Chondrocyte (in vitro differentiated cells): ENCODE results near the gene PARVB. TPM values are rescaled to one million over a fixed set of nuclear protein-coding genes. Genes with fewer than 3 reads are reported as not detected.
"Not testable (repeated sequence)": the region's sequence is repeated elsewhere in the genome, so short reads cannot be mapped to it uniquely, and the experiment has no call there.

Experiments used
- DNase-seq: peaks from one replicate; pipeline ENCODE4 v3.0.0; 2021; ENCODE audit warnings: mixed read lengths, low spot score
- H3K27ac Mint-ChIP-seq: one replicate; pipeline ENCODE4 v1.8.0; 2021; ENCODE audit warnings: mild to moderate bottlenecking, moderate library complexity, mixed read lengths; ENCODE audit not compliant: unreplicated experiment
- H3K27me3 Mint-ChIP-seq: 2 replicates; pipeline ENCODE4 v1.8.0; 2021; ENCODE audit warnings: low read depth, mixed read lengths
- H3K36me3 Mint-ChIP-seq: 2 replicates; pipeline ENCODE4 v1.8.0; 2021; ENCODE audit warnings: low read depth, mixed read lengths
- H3K4me1 Mint-ChIP-seq: 2 replicates; pipeline ENCODE4 v1.8.0; 2021; ENCODE audit warnings: low read depth, mild to moderate bottlenecking, mixed read lengths
- H3K4me3 Mint-ChIP-seq: one replicate; pipeline ENCODE4 v1.8.0; 2021; ENCODE audit warnings: mild to moderate bottlenecking, moderate library complexity, mixed read lengths; ENCODE audit not compliant: unreplicated experiment
- H3K9me3 Mint-ChIP-seq: 2 replicates; pipeline ENCODE4 v1.8.0; 2021; ENCODE audit warnings: low read depth, mixed read lengths
- CTCF ChIP-seq: fragments of 200-600 bp; sonication (generic); IDR thresholded peaks from 2 replicates; pipeline ENCODE4 v1.5.0; 2021; ENCODE audit warnings: antibody characterized with exemption, mild to moderate bottlenecking, moderate library complexity
- total RNA-seq: library from RNA; stranded (reverse); gene quantifications from 3 replicates; pipeline ENCODE4 v1.2.1, GENCODE V29; 2021

Gene PARVB
- total RNA-seq, 1 donor from 2014 or later = 33.6 TPM

- DNase-seq = no peak
- no peaks in the 10 kb centered on the region for H3K27me3 Mint-ChIP-seq
- H3K9me3 Mint-ChIP-seq = no peaks in the 10 kb centered on the region
- H3K36me3 Mint-ChIP-seq = peaks cover under 1% of the 10 kb centered on the region
- TF ChIP-seq CTCF = no peak
- no peaks in the 10 kb centered on the region for H3K4me1 Mint-ChIP-seq
- H3K27ac Mint-ChIP-seq = no peak overlapping the region
- H3K4me3 Mint-ChIP-seq = no peak overlapping the region
These were observed 11.5 kb upstream of the PARVB start for GRCh38 chr22:44012591-44012990.

- H3K27ac Mint-ChIP-seq = no peak overlapping the region
- H3K4me3 Mint-ChIP-seq = no peak overlapping the region
- DNase-seq = no peak
- no peaks in the 10 kb centered on the region for H3K27me3 Mint-ChIP-seq
- no peaks in the 10 kb centered on the region for H3K9me3 Mint-ChIP-seq
- no peaks in the 10 kb centered on the region for H3K4me1 Mint-ChIP-seq
- peaks cover 2% of the 10 kb centered on the region for H3K36me3 Mint-ChIP-seq
- no peak for TF ChIP-seq CTCF
These were observed 9.9 kb upstream of the PARVB start for GRCh38 chr22:44014241-44014640.

GRCh38 chr22:44016586-44016985 is 7.5 kb upstream of the PARVB start:
- DNase-seq, H3K27me3 Mint-ChIP-seq, H3K4me3 Mint-ChIP-seq, H3K36me3 Mint-ChIP-seq, H3K27ac Mint-ChIP-seq, H3K9me3 Mint-ChIP-seq, H3K4me1 Mint-ChIP-seq: not testable (repeated sequence)

- no peak for TF ChIP-seq CTCF
- no peak for DNase-seq
- H3K4me1 Mint-ChIP-seq = peaks cover 18% of the 10 kb centered on the region
- H3K27ac Mint-ChIP-seq = no peak overlapping the region
- no peaks in the 10 kb centered on the region for H3K27me3 Mint-ChIP-seq
- peaks cover 2% of the 10 kb centered on the region for H3K36me3 Mint-ChIP-seq
- H3K9me3 Mint-ChIP-seq = no peaks in the 10 kb centered on the region
- no peak overlapping the region for H3K4me3 Mint-ChIP-seq
These were observed 5.5 kb upstream of the PARVB start for GRCh38 chr22:44018594-44018993.

- Mint-ChIP-seq H3K4me3 (no peak overlapping the region), H3K4me1 (peaks cover 21% of the 10 kb centered on the region), H3K36me3 (peaks cover 2% of the 10 kb centered on the region), H3K27ac (no peak overlapping the region), H3K27me3 (no peaks in the 10 kb centered on the region), H3K9me3 (no peaks in the 10 kb centered on the region)
- no peak for TF ChIP-seq CTCF
- no peak for DNase-seq
These were observed 4.7 kb upstream of the PARVB start for GRCh38 chr22:44019416-44019815.

- H3K36me3 Mint-ChIP-seq = peaks cover 2% of the 10 kb centered on the region
- no peak for TF ChIP-seq CTCF
- no peaks in the 10 kb centered on the region for H3K27me3 Mint-ChIP-seq
- no peak for DNase-seq
- no peak overlapping the region for H3K4me3 Mint-ChIP-seq
- H3K4me1 Mint-ChIP-seq = peaks cover 24% of the 10 kb centered on the region
- no peaks in the 10 kb centered on the region for H3K9me3 Mint-ChIP-seq
- H3K27ac Mint-ChIP-seq = no peak overlapping the region
These were observed 4.3 kb upstream of the PARVB start for GRCh38 chr22:44019846-44020245.
